OCI-LY3 (cell line): Measurements from ENCODE around the gene ENO3.

ENCODE experiments used
- CTCF ChIP-seq: fragments of 200-600, 300-600 bp; sonication (generic); IDR thresholded peaks from 2 replicates; pipeline ENCODE4 v1.5.1; 2014; ENCODE audit warnings: antibody characterized with exemption, low read length, low read depth
- EZH2phosphoT487 ChIP-seq: fragments of 200-600 bp; shearing (Covaris generic); IDR thresholded peaks from 2 replicates; pipeline ENCODE4 v1.6.1; 2018; ENCODE audit warnings: antibody characterized with exemption, mixed run types, low read depth

- TF ChIP-seq CTCF = no peak
- no peak for TF ChIP-seq EZH2phosphoT487
These were observed 27.8 kb downstream of the ENO3 start for GRCh38 chr17:4978726-4979125.
